GM12892 (cell line): ENCODE measurements around the gene TRPM8.

Source experiments
- POLR2A ChIP-seq: IDR thresholded peaks from 2 replicates; pipeline ENCODE4 v1.6.1; 2011; ENCODE audit warnings: low read depth, low read length, control low read depth
- POLR2AphosphoS5 ChIP-seq: IDR thresholded peaks from 2 replicates; pipeline ENCODE4 v1.6.1; 2011; ENCODE audit warnings: low read depth, low read length, control low read depth

- no peak for TF ChIP-seq POLR2A
- TF ChIP-seq POLR2AphosphoS5 = no peak
Observed at GRCh38 chr2:233968556-233968955, 51.4 kb downstream of the TRPM8 start.
